ENCODE data around the gene CNBD2. TPM values are rescaled to one million over a fixed set of nuclear protein-coding genes. Genes with fewer than 3 reads are reported as not detected.
"Not testable (repeated sequence)": the region's sequence is repeated elsewhere in the genome, so short reads cannot be mapped to it uniquely, and the experiment has no call there.

The CNBD2 gene
- total RNA-seq, 4 donors from 2014 or later: 4.3 to 17.9 (median 8.6) TPM

- H3K4me3 ChIP-seq: no peak overlapping the region
- peaks cover 0 to 6% (median 0%) of the 10 kb centered on the region in 3 donors for H3K36me3 ChIP-seq
- no peaks in the 10 kb centered on the region for H3K27me3 ChIP-seq
- TF ChIP-seq POLR2A (IDR thresholded peaks at IDR 0.05) (no peak), CTCF (IDR thresholded peaks at IDR 0.05) (no peak)
- DNase-seq: no peak
- H3K9me3 ChIP-seq: no peaks in the 10 kb centered on the region
- H3K27ac ChIP-seq: no peak overlapping the region
- H3K4me1 ChIP-seq: peaks cover 0 to 18% (median 0%) of the 10 kb centered on the region in 4 donors
Observed at GRCh38 chr20:36043441-36043840, 75.1 kb downstream of the CNBD2 start.

- Histone ChIP-seq H3K4me1 (peaks cover 0 to 18% (median 0%) of the 10 kb centered on the region in 4 donors), H3K27me3 (no peaks in the 10 kb centered on the region), H3K4me3 (no peak overlapping the region), H3K9me3 (no peaks in the 10 kb centered on the region), H3K27ac (no peak overlapping the region), H3K36me3 (peaks cover 0 to 6% (median 0%) of the 10 kb centered on the region in 3 donors)
- TF ChIP-seq POLR2A (IDR thresholded peaks at IDR 0.05) (no peak), CTCF (IDR thresholded peaks at IDR 0.05) (no peak)
- no peak for DNase-seq
Observed at GRCh38 chr20:36043892-36044515, 75.6 kb downstream of the CNBD2 start.

GRCh38 chr20:36045373-36045714, 77.0 kb downstream of the CNBD2 start:
- peaks cover 0 to 18% (median 0%) of the 10 kb centered on the region in 4 donors for H3K4me1 ChIP-seq
- no peak overlapping the region for H3K27ac ChIP-seq
- no peaks in the 10 kb centered on the region for H3K9me3 ChIP-seq
- no peak overlapping the region for H3K4me3 ChIP-seq
- peaks cover 0 to 6% (median 0%) of the 10 kb centered on the region in 3 donors for H3K36me3 ChIP-seq
- no peak for TF ChIP-seq CTCF (IDR thresholded peaks at IDR 0.05)
- TF ChIP-seq POLR2A (IDR thresholded peaks at IDR 0.05): no peak
- no peaks in the 10 kb centered on the region for H3K27me3 ChIP-seq
- no peak for DNase-seq

GRCh38 chr20:36046073-36046798, 77.8 kb downstream of the CNBD2 start:
- H3K4me1 ChIP-seq: peaks cover 0 to 20% (median 0%) of the 10 kb centered on the region in 4 donors
- H3K27ac ChIP-seq, H3K9me3 ChIP-seq, H3K4me3 ChIP-seq, H3K27me3 ChIP-seq, H3K36me3 ChIP-seq, DNase-seq: not testable (repeated sequence)

- not testable (repeated sequence) for H3K36me3 ChIP-seq, H3K27me3 ChIP-seq, H3K9me3 ChIP-seq, DNase-seq
- Histone ChIP-seq H3K4me3 (peak overlapping the region; percentile 74 to 100 (median 96)), H3K27ac (peak overlapping the region in 1 of 4 donors; percentile 5), H3K4me1 (peaks cover 0 to 23% (median 0%) of the 10 kb centered on the region in 4 donors)
Observed at GRCh38 chr20:36049408-36049807, 81.0 kb downstream of the CNBD2 start.

- H3K36me3 ChIP-seq: no peaks in the 10 kb centered on the region
- TF ChIP-seq CTCF (IDR thresholded peaks at IDR 0.05): no peak
- peak; percentile 98 to 99 for TF ChIP-seq POLR2A (IDR thresholded peaks at IDR 0.05)
- H3K4me3 ChIP-seq: peak overlapping the region; percentile 74 to 100 (median 96)
- H3K27me3 ChIP-seq: no peaks in the 10 kb centered on the region
- peaks cover 0 to 23% (median 0%) of the 10 kb centered on the region in 4 donors for H3K4me1 ChIP-seq
- no peaks in the 10 kb centered on the region for H3K9me3 ChIP-seq
- DNase-seq: peak; percentile 95 to 97 (median 96)
- peak overlapping the region; percentile 93 to 100 (median 96) for H3K27ac ChIP-seq
Observed at GRCh38 chr20:36050436-36051317, 82.3 kb downstream of the CNBD2 start.
